Smooth muscle cell (in vitro differentiated cells): ENCODE results near the gene UBE2L5. TPM values are rescaled to one million over a fixed set of nuclear protein-coding genes. Genes with fewer than 3 reads are reported as not detected.

ENCODE experiments used
- DNase-seq: peaks from one replicate; lab custom pipeline; 2025; ENCODE audit not compliant: unreplicated experiment; lab: John Stamatoyannopoulos, UW
- H2AFZ ChIP-seq: fragments of 200-600 bp; sonication (generic); 2 replicates; pipeline ENCODE4 v1.6.0; 2016; ENCODE audit warnings: antibody characterized with exemption, low read depth, mild to moderate bottlenecking
- H3F3A ChIP-seq: fragments of 200-600 bp; sonication (generic); 2 replicates; pipeline ENCODE4 v1.6.0; 2017; ENCODE audit warnings: antibody characterized with exemption, low read depth
- H3K27ac ChIP-seq: fragments of 200-600 bp; sonication (generic); 2 replicates; pipeline ENCODE4 v1.5.1; 2016; ENCODE audit warnings: low read depth, mild to moderate bottlenecking
- H3K27me3 ChIP-seq: fragments of 200-600 bp; sonication (generic); 2 replicates; pipeline ENCODE4 v1.6.1; 2016; ENCODE audit warnings: low read depth, mild to moderate bottlenecking
- H3K36me3 ChIP-seq: fragments of 200-600 bp; sonication (generic); 2 replicates; pipeline ENCODE4 v1.5.1; 2016; ENCODE audit warnings: low read depth
- H3K4me1 ChIP-seq: fragments of 200-600 bp; sonication (generic); 2 replicates; pipeline ENCODE4 v1.5.1; 2016; ENCODE audit warnings: low read depth
- H3K4me2 ChIP-seq: fragments of 200-600 bp; sonication (generic); 2 replicates; pipeline ENCODE4 v1.6.0; 2016; ENCODE audit warnings: mild to moderate bottlenecking
- H3K4me3 ChIP-seq: fragments of 200-600 bp; sonication (generic); 2 replicates; pipeline ENCODE4 v1.5.1; 2016; ENCODE audit warnings: mild to moderate bottlenecking
- H3K79me2 ChIP-seq: fragments of 200-600 bp; sonication (generic); 2 replicates; pipeline ENCODE4 v1.6.0; 2016; ENCODE audit warnings: low read depth, mild to moderate bottlenecking
- H3K9ac ChIP-seq: fragments of 200-600 bp; sonication (generic); 2 replicates; pipeline ENCODE4 v1.6.0; 2016; ENCODE audit warnings: low read depth
- H3K9me3 ChIP-seq: fragments of 200-600 bp; sonication (generic); replicated peaks from 2 replicates; pipeline ENCODE4 v1.5.1; 2016; ENCODE audit warnings: low read depth
- H4K20me1 ChIP-seq: fragments of 200-600 bp; sonication (generic); 2 replicates; pipeline ENCODE4 v1.6.0; 2016; ENCODE audit warnings: low read depth
- WGBS: methylation state at CpG from one replicate; pipeline ENCODE4 v1.1.7; 2016; ENCODE audit warnings: low lambda C conversion rate; 5-methylcytosine and 5-hydroxymethylcytosine counted together
- polyA plus RNA-seq: library from polyadenylated mRNA; unstranded; fragments of >200 nt; fragmentation: Nextera tagmentation; extraction: Ambion mirVana; gene quantifications from 2 replicates; pipeline ENCODE4 v1.2.1, GENCODE V29; 2016
- total RNA-seq: library from RNA; depleted of rRNA; stranded (reverse); fragments of >200 nt; gene quantifications from 2 replicates; pipeline ENCODE4 v1.2.3, GENCODE V29; 2014
- TF ChIP-seq, protein P1 (sequence below): fragments of 200-600 bp; sonication (generic); IDR thresholded peaks from 2 replicates; pipeline ENCODE4 v1.5.1; 2017; ENCODE audit warnings: borderline replicate concordance, mild to moderate bottlenecking, antibody characterized with exemption; ENCODE audit not compliant: insufficient read depth, poor library complexity, severe bottlenecking

UBE2L5 gene
- total and polyA plus RNA-seq, 2 experiments from 2014 or later = not detected

DNA sequence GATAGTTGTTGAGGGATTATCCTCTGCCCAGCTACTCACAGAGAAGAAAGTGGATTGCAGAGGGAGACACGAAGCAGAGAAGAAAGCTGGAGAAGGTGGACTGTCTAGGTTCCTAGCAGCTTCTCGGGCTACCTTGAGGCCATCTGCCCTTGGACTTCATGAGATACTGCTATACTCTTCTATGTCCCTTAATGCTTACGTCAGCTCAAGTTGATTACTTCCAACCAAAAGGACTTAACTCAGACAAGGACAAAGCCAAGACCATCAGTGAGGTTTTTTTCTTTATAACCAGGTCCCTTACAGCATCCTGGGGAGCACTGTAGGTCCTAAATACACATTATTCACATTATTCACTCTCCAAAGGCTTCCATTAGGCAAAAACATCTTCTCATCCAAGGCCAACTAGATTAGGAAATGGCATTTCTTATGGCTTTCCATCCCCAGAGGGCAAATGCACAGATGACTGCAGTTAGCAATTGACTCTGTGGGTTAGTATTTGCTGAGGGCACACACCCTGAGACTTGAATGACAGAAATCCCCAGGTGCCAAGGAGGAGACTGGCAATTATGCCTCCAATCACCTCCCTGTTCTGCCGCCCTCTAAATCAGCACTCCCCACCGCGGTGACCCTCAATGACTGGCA is 4.1 kb upstream of the UBE2L5 start:
- no peak overlapping the region for H3K9ac ChIP-seq

DNA sequence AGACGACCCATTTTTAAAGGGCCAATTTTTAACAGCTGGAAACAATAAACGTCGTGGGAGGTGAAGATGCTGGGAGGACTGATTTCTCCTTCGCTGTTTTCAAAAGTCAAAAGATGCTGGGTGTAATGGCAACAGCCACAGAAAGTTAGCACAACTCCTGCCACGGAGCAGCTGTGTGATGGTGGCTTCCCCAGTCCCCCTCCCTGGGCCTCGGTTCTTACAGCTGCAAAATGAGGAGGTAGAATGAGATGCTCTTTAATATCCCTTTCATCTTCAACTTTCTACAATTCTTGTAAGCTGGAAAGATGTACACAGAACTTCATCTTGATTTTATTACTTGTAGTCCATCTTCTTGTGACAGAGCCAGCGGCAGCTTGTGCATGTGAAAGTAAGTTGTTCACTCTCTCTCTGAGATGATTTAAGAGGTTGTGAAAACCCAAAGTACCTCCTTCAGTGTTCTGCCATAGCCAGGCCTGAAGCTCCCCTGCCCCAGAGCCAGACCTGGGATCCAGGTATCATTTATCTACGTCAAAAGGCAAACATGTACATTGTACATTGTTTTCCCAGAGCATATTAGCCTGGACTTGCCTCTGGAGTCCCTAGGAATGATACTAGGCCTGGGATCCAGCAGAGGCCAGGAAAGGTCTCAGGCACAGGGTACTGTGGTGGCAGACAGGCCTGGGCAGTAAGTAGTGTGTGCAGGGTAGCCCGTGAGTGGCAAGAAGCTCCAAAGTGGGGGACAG is 3.4 kb upstream of the UBE2L5 start:
- Histone ChIP-seq H3K4me2 (no peak overlapping the region), H4K20me1 (no peaks in the 10 kb centered on the region), H3F3A (no peaks in the 10 kb centered on the region), H2AFZ (no peak overlapping the region), H3K27ac (no peak overlapping the region), H3K9me3 (no peaks in the 10 kb centered on the region), H3K79me2 (no peaks in the 10 kb centered on the region), H3K36me3 (no peaks in the 10 kb centered on the region), H3K4me1 (no peaks in the 10 kb centered on the region), H3K27me3 (no peaks in the 10 kb centered on the region), H3K9ac (no peak overlapping the region), H3K4me3 (no peak overlapping the region)
- no peak for DNase-seq
- 89% methylated on average over 9 of the region's 9 CpGs for WGBS
- TF ChIP-seq, protein P1, sequence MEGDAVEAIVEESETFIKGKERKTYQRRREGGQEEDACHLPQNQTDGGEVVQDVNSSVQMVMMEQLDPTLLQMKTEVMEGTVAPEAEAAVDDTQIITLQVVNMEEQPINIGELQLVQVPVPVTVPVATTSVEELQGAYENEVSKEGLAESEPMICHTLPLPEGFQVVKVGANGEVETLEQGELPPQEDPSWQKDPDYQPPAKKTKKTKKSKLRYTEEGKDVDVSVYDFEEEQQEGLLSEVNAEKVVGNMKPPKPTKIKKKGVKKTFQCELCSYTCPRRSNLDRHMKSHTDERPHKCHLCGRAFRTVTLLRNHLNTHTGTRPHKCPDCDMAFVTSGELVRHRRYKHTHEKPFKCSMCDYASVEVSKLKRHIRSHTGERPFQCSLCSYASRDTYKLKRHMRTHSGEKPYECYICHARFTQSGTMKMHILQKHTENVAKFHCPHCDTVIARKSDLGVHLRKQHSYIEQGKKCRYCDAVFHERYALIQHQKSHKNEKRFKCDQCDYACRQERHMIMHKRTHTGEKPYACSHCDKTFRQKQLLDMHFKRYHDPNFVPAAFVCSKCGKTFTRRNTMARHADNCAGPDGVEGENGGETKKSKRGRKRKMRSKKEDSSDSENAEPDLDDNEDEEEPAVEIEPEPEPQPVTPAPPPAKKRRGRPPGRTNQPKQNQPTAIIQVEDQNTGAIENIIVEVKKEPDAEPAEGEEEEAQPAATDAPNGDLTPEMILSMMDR = no peak

More for the DNA sequence above, 4.1 kb upstream of the UBE2L5 start:
- TF ChIP-seq, protein P1 = no peak
- Histone ChIP-seq H3K9me3 (no peaks in the 10 kb centered on the region), H3K4me3 (no peak overlapping the region), H3F3A (no peaks in the 10 kb centered on the region), H3K79me2 (no peaks in the 10 kb centered on the region), H3K27ac (no peak overlapping the region), H3K4me2 (no peak overlapping the region), H2AFZ (no peak overlapping the region), H4K20me1 (no peaks in the 10 kb centered on the region), H3K36me3 (no peaks in the 10 kb centered on the region), H3K4me1 (no peaks in the 10 kb centered on the region), H3K27me3 (no peaks in the 10 kb centered on the region)
- no peak for DNase-seq
- WGBS = 92% methylated on average over 6 of the region's 6 CpGs

DNA sequence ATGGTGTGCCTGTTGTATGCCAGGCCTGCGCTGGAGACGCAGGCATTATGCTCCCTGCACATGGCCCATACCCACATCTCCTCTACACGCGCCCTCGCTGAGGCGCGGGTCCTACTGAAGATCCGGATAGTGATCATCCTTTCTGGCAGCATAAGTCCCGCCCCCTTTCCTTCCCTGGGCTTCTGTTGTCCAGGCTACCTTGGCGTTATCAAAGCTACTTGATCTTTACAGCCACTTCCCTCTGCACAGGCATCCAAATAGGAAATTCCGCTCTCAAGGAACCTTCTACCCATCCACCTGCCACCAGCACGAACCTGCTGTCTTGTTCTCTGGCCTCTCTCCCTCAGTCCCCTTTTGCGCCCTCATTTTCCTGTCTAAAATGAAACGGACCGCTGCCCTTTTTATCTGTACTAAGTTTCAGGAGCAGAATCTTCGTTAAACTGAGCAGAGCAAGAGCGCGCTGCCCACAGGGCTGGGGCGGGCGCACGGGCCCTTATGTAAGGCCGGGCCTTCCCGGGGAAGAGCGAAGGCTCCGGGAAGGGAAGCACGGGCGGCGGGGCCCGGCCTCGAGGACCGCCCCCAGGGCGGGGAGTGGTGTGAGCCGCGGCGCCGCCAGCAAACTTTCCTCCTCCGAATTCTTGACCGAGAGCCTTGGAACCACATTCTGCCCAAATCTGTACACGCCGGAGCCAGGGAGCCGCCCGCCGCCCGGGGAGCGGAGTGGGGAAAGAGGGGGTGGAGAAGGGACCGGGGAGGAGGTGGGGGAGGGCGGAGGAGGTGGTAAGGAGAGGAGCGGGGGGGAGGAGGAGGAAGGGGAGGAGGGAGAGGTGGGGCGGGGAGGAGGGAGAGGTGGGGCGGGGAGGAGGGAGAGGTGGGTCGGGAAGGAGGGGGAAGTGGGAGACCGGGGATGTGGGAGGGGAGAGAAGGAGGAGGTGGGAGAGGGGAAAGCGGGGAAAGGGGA is 920 bp upstream of the UBE2L5 start:
- peak overlapping the region; percentile 51 for H3K27ac ChIP-seq
- no peaks in the 10 kb centered on the region for H3K36me3 ChIP-seq
- H3K79me2 ChIP-seq = no peaks in the 10 kb centered on the region
- TF ChIP-seq, protein P1 = no peak
- DNase-seq = peak; percentile 51
- 4% methylated on average over 39 of the region's 53 CpGs for WGBS
- H3K4me1 ChIP-seq = no peaks in the 10 kb centered on the region
- H3K4me2 ChIP-seq = peak overlapping the region; percentile 87
- no peaks in the 10 kb centered on the region for H3F3A ChIP-seq
- no peaks in the 10 kb centered on the region for H4K20me1 ChIP-seq
- H3K9ac ChIP-seq = peak overlapping the region; percentile 6
- no peaks in the 10 kb centered on the region for H3K9me3 ChIP-seq
- H2AFZ ChIP-seq = peak overlapping the region; percentile 70
- H3K4me3 ChIP-seq = peak overlapping the region; percentile 56
- H3K27me3 ChIP-seq = no peaks in the 10 kb centered on the region
